Activated B cell treated with CpG ODN at 0.5 μM for 24 hours (primary cell): ENCODE measurements around the gene ERC2. TPM values are rescaled to one million over a fixed set of nuclear protein-coding genes. Genes with fewer than 3 reads are reported as not detected.

ENCODE experiments used
- ATAC-seq: fragments of 200-7000 bp; cut with Tn5 transposase; one replicate; pipeline ENCODE4 v1.10.0; 2021; ENCODE audit warnings: low read depth, mild to moderate bottlenecking, moderate library complexity
- CTCF ChIA-PET: fragments of 350-600 bp; sonication (Branson Sonifier 250); formaldehyde crosslinking; loops from one replicate; lab custom pipeline; 2021; ENCODE audit warnings: antibody characterized with exemption; lab: Charles Lee
- POLR2A ChIA-PET: fragments of 350-600 bp; sonication (Branson Sonifier 250); formaldehyde crosslinking; loops from one replicate; lab custom pipeline; 2021; ENCODE audit warnings: antibody characterized with exemption; lab: Charles Lee
- DNase-seq: peaks from one replicate; pipeline ENCODE4 v3.0.0; 2022
- H3K27ac Mint-ChIP-seq: one replicate; pipeline ENCODE4 v1.8.0; 2020; ENCODE audit warnings: mixed read lengths
- H3K27me3 Mint-ChIP-seq: one replicate; pipeline ENCODE4 v1.8.0; 2021; ENCODE audit warnings: mixed read lengths
- H3K36me3 Mint-ChIP-seq: one replicate; pipeline ENCODE4 v1.8.0; 2021; ENCODE audit warnings: low read depth, mixed read lengths
- H3K4me1 Mint-ChIP-seq: one replicate; pipeline ENCODE4 v1.8.0; 2021; ENCODE audit warnings: mixed read lengths
- H3K4me3 Mint-ChIP-seq: one replicate; pipeline ENCODE4 v1.8.0; 2020; ENCODE audit warnings: mild to moderate bottlenecking, mixed read lengths
- H3K9me3 Mint-ChIP-seq: one replicate; pipeline ENCODE4 v1.8.0; 2020; ENCODE audit warnings: mixed read lengths
- intact Hi-C: fragments of 100-400 bp; cut with micrococcal nuclease; formaldehyde crosslinking; loops from one replicate; pipeline ENCODE4 v1.15.1; 2024
- total RNA-seq: library from RNA; stranded (reverse); gene quantifications from 2 replicates; pipeline ENCODE4 v1.2.3, GENCODE V29; 2022
- TF ChIP-seq, protein P1 (sequence below): fragments of 200-600 bp; IDR thresholded peaks from one replicate; pipeline ENCODE4 v1.8.0; 2022; ENCODE audit warnings: antibody characterized with exemption, mild to moderate bottlenecking

ERC2 gene
- total RNA-seq, 1 donor from 2014 or later = not detected

DNA sequence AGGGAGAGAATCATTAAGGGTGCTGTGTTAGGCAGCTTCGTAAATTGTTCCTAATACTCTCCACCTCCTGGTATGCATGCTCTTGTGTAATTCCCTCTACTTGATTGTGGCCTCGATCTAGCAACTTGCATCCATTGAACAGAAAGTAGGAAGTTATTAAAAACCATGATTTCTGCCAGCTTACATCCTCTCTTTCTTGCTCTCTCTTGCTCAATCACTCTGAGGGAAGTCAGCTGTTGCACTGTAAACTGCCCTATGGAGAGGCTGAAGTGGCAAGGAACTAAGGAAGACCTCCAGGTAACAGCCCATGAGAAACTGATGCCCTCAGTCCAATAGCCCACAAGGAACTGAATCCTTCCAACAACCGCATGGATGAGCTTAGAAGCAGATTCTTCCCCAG, 92.6 kb downstream of the ERC2 start:
- DNase-seq (no peak), ATAC-seq (no peak)
- no peaks in the 10 kb centered on the region for H3K36me3 Mint-ChIP-seq
- H3K27me3 Mint-ChIP-seq = peaks cover 5% of the 10 kb centered on the region
- ChIA-PET POLR2A (no interaction called here), CTCF (no interaction called here)
- peaks cover 18% of the 10 kb centered on the region for H3K9me3 Mint-ChIP-seq
- H3K27ac Mint-ChIP-seq = no peak overlapping the region
- TF ChIP-seq, protein P1, sequence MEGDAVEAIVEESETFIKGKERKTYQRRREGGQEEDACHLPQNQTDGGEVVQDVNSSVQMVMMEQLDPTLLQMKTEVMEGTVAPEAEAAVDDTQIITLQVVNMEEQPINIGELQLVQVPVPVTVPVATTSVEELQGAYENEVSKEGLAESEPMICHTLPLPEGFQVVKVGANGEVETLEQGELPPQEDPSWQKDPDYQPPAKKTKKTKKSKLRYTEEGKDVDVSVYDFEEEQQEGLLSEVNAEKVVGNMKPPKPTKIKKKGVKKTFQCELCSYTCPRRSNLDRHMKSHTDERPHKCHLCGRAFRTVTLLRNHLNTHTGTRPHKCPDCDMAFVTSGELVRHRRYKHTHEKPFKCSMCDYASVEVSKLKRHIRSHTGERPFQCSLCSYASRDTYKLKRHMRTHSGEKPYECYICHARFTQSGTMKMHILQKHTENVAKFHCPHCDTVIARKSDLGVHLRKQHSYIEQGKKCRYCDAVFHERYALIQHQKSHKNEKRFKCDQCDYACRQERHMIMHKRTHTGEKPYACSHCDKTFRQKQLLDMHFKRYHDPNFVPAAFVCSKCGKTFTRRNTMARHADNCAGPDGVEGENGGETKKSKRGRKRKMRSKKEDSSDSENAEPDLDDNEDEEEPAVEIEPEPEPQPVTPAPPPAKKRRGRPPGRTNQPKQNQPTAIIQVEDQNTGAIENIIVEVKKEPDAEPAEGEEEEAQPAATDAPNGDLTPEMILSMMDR = no peak
- H3K4me3 Mint-ChIP-seq = no peak overlapping the region
- intact Hi-C loops = no loop called here
- no peaks in the 10 kb centered on the region for H3K4me1 Mint-ChIP-seq

DNA sequence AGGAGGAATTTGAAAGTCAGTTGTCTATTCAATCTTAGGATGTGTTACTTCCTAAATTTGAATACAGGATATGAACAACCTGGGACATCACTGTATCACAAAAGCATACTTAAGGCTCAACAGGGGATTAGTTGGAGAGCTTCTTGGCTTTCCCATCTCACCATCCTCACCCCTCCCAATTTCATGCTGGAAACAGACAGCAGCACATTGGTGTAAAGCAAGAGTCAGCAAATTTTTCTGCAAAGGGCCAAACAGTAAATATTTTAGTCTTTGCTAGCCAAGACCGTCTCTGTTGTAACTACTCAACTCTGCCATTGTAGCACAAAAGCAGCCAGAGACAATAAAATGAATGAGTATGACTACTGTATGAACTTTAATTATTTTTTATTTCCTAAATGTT, 94.9 kb downstream of the ERC2 start:
- ATAC-seq (no peak), DNase-seq (no peak)
- Mint-ChIP-seq H3K4me3 (no peak overlapping the region), H3K4me1 (no peaks in the 10 kb centered on the region), H3K36me3 (no peaks in the 10 kb centered on the region), H3K27ac (no peak overlapping the region), H3K9me3 (peaks cover 18% of the 10 kb centered on the region), H3K27me3 (peaks cover 6% of the 10 kb centered on the region)
- intact Hi-C loops = no loop called here
- ChIA-PET POLR2A (no interaction called here), CTCF (no interaction called here)
- TF ChIP-seq, protein P1 = no peak

DNA sequence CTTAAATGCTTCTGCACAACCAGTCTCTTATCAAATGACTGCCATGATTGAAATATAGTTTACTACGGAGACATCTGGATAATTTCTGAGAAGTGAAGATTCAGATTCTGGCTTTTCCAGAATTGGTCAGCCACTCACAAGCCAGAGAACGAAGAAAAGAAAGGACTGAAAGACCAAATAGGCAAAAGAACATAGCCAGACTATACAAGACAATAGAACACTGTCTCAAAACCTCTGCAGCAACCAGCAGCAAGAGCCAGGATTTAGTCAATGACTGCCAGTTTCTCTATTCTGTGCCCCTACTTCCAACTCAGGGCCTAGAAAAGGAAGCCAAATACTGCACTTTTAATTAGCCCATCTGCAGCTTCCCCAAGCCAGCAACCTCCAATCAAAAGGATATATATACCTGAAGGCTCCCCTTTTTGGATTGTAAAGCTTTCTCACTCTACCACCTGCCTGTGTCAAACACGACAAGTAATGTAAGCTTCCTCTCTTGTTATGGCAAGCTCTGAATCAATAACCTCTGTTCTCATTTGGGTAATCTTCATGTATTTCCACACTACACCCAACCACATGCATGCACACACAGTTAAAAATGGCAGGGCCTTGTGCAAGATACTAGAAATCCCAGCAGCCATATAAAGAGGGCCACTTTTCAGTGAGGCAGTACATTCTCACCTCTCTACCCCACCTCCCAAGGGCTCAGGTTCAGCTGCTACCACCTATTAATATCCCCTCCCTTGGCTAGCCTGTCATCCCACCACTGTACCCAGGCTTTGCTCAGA, 97.1 kb downstream of the ERC2 start:
- TF ChIP-seq, protein P1 = no peak
- H3K9me3 Mint-ChIP-seq = peaks cover 7% of the 10 kb centered on the region
- ChIA-PET POLR2A (no interaction called here), CTCF (no interaction called here)
- H3K36me3 Mint-ChIP-seq = no peaks in the 10 kb centered on the region
- H3K27me3 Mint-ChIP-seq = peaks cover 6% of the 10 kb centered on the region
- no peak overlapping the region for H3K4me3 Mint-ChIP-seq
- intact Hi-C loops = no loop called here
- no peak for ATAC-seq
- H3K4me1 Mint-ChIP-seq = no peaks in the 10 kb centered on the region
- H3K27ac Mint-ChIP-seq = no peak overlapping the region
- DNase-seq = no peak

DNA sequence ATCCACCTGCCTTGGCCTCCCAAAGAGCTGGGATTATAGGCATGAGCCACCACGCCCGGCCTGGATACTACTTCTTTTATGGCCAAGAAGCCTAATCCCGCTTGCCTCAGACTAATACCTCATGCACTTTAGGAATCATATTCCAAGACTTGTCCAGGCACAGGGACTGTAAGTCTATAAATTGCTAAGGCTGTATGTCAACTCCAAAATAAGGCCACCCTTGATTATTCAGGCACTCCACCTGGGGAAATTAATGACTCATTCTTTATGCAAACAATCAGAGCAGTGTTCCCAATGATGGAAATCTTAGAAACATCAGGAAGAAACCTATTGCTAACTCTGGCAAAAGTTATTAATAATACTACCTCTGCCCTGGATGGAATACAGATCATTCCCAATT, 98.4 kb downstream of the ERC2 start:
- H3K27ac Mint-ChIP-seq = no peak overlapping the region
- ATAC-seq (no peak), DNase-seq (no peak)
- CTCF ChIA-PET = no interaction called here
- TF ChIP-seq, protein P1 = no peak
- no peak overlapping the region for H3K4me3 Mint-ChIP-seq
- H3K4me1 Mint-ChIP-seq = no peaks in the 10 kb centered on the region
- POLR2A ChIA-PET = no interaction called here
- intact Hi-C loops = no loop called here
- H3K36me3 Mint-ChIP-seq = no peaks in the 10 kb centered on the region
- peaks cover 3% of the 10 kb centered on the region for H3K27me3 Mint-ChIP-seq
- no peaks in the 10 kb centered on the region for H3K9me3 Mint-ChIP-seq

DNA sequence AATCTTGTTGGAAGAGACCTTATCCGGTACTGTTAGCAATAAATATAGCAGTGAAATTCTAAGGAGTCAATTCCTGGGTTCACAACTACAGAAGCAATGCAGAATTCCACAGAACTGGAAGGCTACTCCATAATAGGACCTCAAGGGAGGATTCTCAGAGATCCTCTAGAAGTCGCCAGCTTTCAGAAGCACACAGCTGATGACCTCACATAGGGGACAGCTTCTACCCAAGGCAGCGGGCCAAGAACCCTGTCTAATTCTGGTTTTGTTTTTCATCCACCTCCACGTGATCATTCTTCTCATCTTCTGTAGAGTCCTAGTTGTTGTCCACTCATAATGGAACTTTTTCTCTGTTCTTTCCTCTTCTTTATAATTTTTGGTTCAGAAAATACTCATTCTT, 99.4 kb downstream of the ERC2 start:
- Mint-ChIP-seq H3K4me3 (no peak overlapping the region), H3K36me3 (no peaks in the 10 kb centered on the region), H3K27me3 (peaks cover 1% of the 10 kb centered on the region), H3K27ac (no peak overlapping the region), H3K4me1 (no peaks in the 10 kb centered on the region), H3K9me3 (no peaks in the 10 kb centered on the region)
- DNase-seq = no peak
- no peak for ATAC-seq
- TF ChIP-seq, protein P1 = no peak
- CTCF ChIA-PET = no interaction called here
- intact Hi-C loops = no loop called here
- POLR2A ChIA-PET = no interaction called here
